Body of pancreas (tissue), 4 donors: ENCODE data around the gene RNF169. TPM values are rescaled to one million over a fixed set of nuclear protein-coding genes. Genes with fewer than 3 reads are reported as not detected.

ENCODE experiments used
- ATAC-seq: fragments of 150-250 bp; one replicate; pipeline ENCODE4 v1.9.1; 2016
- DNase-seq, 4 donors: peaks; one replicate each; pipeline ENCODE4 v3.0.0-alpha.2; 2019
- H3K27ac ChIP-seq, 4 donors: fragments of 200-600 bp; sonication (generic); 1 replicate in 3 of 4; 2 replicates in 1 of 4; pipeline versions ENCODE4 v1.5.1 to v1.6.1; 2016 to 2019; ENCODE audit warnings: mild to moderate bottlenecking in 1 of 4, mixed read lengths in 1 of 4, moderate library complexity in 1 of 4
- H3K27me3 ChIP-seq, 2 donors: fragments of 200-600 bp; sonication (generic); one replicate each; pipeline ENCODE4 v1.6.0; 2016; ENCODE audit warnings: mild to moderate bottlenecking in 1 of 2
- H3K36me3 ChIP-seq, 2 donors: fragments of 200-600 bp; sonication (generic); replicated peaks in 1 of 2; 2 replicates each; pipeline ENCODE4 v1.5.1; 2016; ENCODE audit warnings: low read depth in 2 of 2; ENCODE audit not compliant: insufficient read depth in 1 of 2
- H3K4me1 ChIP-seq: fragments of 200-600 bp; sonication (generic); one replicate; pipeline ENCODE4 v1.6.0; 2016
- H3K4me3 ChIP-seq, 2 donors: fragments of 200-600 bp; sonication (generic); 1 replicate in 1 of 2; 2 replicates in 1 of 2; pipeline ENCODE4 v1.5.1; 2016 to 2019
- H3K9me3 ChIP-seq, 3 donors: fragments of 200-600 bp; sonication (generic); 1 replicate in 2 of 3; 2 replicates in 1 of 3; pipeline ENCODE4 v1.5.1; 2016
- POLR2A ChIP-seq, 3 donors: fragments of 450-650 bp; IDR thresholded peaks; one replicate each; pipeline ENCODE4 v1.6.1; 2016; ENCODE audit warnings: antibody characterized with exemption in 3 of 3, mild to moderate bottlenecking in 2 of 3
- WGBS, 2 donors: methylation state at CpG; one replicate each; pipeline ENCODE4 v1.1.5; 2017; 5-methylcytosine and 5-hydroxymethylcytosine counted together
- intact Hi-C: fragments of 100-400 bp; cut with DNase I; formaldehyde crosslinking; loops from one replicate; pipeline ENCODE4 v1.15.1; 2023
- total RNA-seq, 2 donors: library from RNA; depleted of rRNA; stranded (reverse); fragments of >200 nt; gene quantifications; one replicate each; pipeline ENCODE4 v1.1.0, GENCODE V29; 2016
- TF ChIP-seq, protein P1 (sequence below), 7 experiments: fragments of 450-650 bp in 4 of 7; fragments of 200-600 bp in 3 of 7; sonication (generic) in 3 of 7; IDR thresholded peaks; one replicate each; pipeline ENCODE4 v1.5.1; 2016 to 2019; ENCODE audit warnings: antibody characterized with exemption in 7 of 7

Gene RNF169
- total RNA-seq, 2 donors from 2014 or later: 10.2 to 15.0 TPM

DNA sequence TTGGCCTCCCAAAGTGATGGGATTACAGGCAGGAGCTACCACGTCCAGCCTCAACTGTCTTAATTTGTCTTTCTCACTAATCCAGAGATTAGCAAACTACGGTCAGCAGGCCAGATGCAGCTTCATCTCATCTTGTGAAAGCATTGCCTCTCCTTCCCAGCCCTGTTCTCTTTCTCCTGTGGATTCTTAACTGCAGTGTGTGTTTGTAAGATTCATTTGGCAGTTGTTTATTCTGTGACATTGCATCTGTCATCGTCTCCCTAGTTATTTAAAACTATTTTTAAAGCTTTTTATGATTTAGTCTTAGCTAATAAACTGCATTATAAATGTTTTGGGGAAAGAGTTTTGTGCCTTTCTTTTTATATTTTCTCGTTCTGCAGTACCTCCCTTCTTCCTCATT is 29.2 kb downstream of the RNF169 start:
- Histone ChIP-seq H3K4me3 (no peak overlapping the region), H3K27ac (no peak overlapping the region), H3K36me3 (no peaks in the 10 kb centered on the region), H3K4me1 (peaks cover 7% of the 10 kb centered on the region), H3K9me3 (no peaks in the 10 kb centered on the region), H3K27me3 (no peaks in the 10 kb centered on the region)
- DNase-seq (no peak), ATAC-seq (no peak)
- TF ChIP-seq POLR2A (IDR thresholded peaks at IDR 0.05): no peak
- TF ChIP-seq, protein P1, sequence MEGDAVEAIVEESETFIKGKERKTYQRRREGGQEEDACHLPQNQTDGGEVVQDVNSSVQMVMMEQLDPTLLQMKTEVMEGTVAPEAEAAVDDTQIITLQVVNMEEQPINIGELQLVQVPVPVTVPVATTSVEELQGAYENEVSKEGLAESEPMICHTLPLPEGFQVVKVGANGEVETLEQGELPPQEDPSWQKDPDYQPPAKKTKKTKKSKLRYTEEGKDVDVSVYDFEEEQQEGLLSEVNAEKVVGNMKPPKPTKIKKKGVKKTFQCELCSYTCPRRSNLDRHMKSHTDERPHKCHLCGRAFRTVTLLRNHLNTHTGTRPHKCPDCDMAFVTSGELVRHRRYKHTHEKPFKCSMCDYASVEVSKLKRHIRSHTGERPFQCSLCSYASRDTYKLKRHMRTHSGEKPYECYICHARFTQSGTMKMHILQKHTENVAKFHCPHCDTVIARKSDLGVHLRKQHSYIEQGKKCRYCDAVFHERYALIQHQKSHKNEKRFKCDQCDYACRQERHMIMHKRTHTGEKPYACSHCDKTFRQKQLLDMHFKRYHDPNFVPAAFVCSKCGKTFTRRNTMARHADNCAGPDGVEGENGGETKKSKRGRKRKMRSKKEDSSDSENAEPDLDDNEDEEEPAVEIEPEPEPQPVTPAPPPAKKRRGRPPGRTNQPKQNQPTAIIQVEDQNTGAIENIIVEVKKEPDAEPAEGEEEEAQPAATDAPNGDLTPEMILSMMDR (IDR thresholded peaks at IDR 0.05): no peak
- intact Hi-C loops: no loop called here
- 64 to 76% methylated on average over 4 of the region's 4 CpGs for WGBS, 2 donors

DNA sequence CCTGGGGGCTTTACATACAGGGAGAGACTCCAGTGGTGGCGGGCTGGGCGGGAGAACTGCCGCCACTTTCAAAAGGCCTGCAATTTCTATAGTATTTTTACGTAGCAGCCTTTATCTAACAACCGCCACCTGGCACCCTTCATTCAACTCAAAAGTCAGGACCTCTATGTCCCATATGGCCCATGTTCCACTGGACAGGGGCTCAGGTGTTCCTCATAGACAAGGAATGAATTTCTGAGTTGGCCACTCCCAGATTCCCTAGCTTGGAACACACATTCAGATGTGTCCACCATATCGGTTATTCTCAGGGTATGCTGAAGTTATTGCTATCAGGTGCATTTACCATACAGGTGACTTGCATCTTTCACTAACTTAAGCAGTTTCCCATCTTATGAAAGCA is 29.9 kb downstream of the RNF169 start:
- H3K4me1 ChIP-seq: peaks cover 4% of the 10 kb centered on the region
- intact Hi-C loops: no loop called here
- 97 to 98% methylated on average over 6 of the region's 6 CpGs for WGBS, 2 donors
- H3K27me3 ChIP-seq: no peaks in the 10 kb centered on the region
- DNase-seq (no peak), ATAC-seq (no peak)
- H3K4me3 ChIP-seq: no peak overlapping the region
- TF ChIP-seq, protein P1 (IDR thresholded peaks at IDR 0.05): no peak
- TF ChIP-seq POLR2A (IDR thresholded peaks at IDR 0.05): no peak
- H3K36me3 ChIP-seq: no peaks in the 10 kb centered on the region
- H3K27ac ChIP-seq: no peak overlapping the region
- H3K9me3 ChIP-seq: no peaks in the 10 kb centered on the region

DNA sequence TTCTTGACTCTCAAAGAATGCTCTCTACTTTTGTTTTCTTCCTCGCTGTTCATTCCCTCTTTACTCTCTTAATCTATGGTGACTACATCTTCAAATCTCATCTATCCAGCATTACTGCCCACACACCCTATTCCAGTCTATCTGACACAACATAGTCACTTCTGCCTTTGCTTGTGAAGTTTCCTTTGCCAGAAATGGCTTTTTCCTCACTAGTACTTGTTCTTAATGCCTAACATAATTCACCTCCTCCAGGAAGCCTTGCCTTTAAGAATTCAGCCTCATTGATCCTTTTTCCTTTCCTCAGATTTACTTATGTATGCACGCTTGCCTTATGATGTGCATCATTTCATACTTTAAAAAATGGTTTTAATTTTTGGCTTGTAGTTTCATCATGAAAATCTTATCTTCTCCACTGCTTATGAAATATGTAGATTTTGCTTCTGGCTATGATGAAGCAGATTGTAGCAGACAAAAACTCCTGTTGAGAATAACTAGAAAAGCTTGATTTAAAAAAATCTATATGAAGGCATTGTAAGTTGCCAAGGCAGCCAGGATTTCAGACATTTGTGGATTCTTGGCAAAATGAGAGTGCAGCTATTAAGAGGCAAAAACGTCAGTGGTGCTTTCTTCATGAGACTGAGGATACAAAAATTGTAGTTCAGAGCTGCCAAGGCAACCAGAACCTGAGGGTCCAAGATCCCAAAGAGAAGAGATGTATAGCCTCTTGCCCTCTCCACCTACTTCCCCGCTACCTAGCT is 31.8 kb downstream of the RNF169 start:
- ATAC-seq (no peak), DNase-seq (no peak)
- TF ChIP-seq, protein P1 (IDR thresholded peaks at IDR 0.05): no peak
- 82 to 86% methylated on average over 4 of the region's 4 CpGs for WGBS, 2 donors
- no peak overlapping the region for H3K4me3 ChIP-seq
- H3K36me3 ChIP-seq: no peaks in the 10 kb centered on the region
- H3K27ac ChIP-seq: no peak overlapping the region
- peaks cover 5% of the 10 kb centered on the region for H3K4me1 ChIP-seq
- intact Hi-C loops: no loop called here
- H3K9me3 ChIP-seq: no peaks in the 10 kb centered on the region
- no peaks in the 10 kb centered on the region for H3K27me3 ChIP-seq

DNA sequence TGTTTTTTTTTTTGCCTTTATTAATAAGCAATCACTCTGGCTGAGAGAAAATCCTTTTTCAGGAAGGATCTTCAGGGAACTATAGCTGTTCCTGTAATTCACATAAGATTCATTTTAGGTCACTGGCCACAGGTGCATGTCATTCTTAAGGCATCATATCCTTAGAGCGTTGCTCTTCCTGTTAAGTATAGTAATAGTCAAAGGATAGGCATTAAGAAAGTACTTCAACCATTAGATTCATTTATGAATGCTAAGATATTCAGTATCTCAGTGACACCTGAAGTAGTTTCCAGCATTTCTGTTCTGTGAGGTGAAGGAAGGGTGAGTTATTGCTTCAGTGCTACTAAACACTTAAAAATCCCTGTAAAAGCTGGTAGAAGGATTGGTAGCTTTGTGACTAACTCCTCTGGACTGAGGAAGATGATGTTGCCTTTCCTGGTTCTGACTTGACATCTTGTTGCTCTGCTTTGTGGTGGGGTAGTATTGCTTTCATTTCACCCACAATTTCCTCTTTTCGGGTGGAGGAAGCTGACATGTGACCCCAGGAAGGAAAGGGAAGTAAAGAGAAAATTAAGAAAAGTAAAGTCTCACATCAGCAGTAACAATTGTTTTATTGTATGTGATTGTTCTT is 34.7 kb downstream of the RNF169 start:
- WGBS, 2 donors: 63 to 83% methylated on average over 2 of the region's 2 CpGs
- intact Hi-C loops: no loop called here
- Histone ChIP-seq H3K36me3 (no peaks in the 10 kb centered on the region), H3K27me3 (no peaks in the 10 kb centered on the region), H3K4me3 (no peak overlapping the region), H3K9me3 (no peaks in the 10 kb centered on the region), H3K27ac (no peak overlapping the region), H3K4me1 (peaks cover 5% of the 10 kb centered on the region)
- no peak for TF ChIP-seq POLR2A (IDR thresholded peaks at IDR 0.05)
- TF ChIP-seq, protein P1 (IDR thresholded peaks at IDR 0.05): no peak
- DNase-seq (peak in 1 of 4 donors; percentile 22), ATAC-seq (no peak)
